HG02938 (cell line): ENCODE data around the gene UBXN7.
"Not testable (repeated sequence)": the region's sequence is repeated elsewhere in the genome, so short reads cannot be mapped to it uniquely, and the experiment has no call there.

Source experiments
- ATAC-seq: cut with Tn5 transposase; IDR thresholded peaks from one replicate; pipeline ENCODE4 v1.9.1; 2021; ENCODE audit warnings: mild to moderate bottlenecking, moderate library complexity; ENCODE audit not compliant: unreplicated experiment

UBXN7 gene, protein sequence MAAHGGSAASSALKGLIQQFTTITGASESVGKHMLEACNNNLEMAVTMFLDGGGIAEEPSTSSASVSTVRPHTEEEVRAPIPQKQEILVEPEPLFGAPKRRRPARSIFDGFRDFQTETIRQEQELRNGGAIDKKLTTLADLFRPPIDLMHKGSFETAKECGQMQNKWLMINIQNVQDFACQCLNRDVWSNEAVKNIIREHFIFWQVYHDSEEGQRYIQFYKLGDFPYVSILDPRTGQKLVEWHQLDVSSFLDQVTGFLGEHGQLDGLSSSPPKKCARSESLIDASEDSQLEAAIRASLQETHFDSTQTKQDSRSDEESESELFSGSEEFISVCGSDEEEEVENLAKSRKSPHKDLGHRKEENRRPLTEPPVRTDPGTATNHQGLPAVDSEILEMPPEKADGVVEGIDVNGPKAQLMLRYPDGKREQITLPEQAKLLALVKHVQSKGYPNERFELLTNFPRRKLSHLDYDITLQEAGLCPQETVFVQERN

DNA sequence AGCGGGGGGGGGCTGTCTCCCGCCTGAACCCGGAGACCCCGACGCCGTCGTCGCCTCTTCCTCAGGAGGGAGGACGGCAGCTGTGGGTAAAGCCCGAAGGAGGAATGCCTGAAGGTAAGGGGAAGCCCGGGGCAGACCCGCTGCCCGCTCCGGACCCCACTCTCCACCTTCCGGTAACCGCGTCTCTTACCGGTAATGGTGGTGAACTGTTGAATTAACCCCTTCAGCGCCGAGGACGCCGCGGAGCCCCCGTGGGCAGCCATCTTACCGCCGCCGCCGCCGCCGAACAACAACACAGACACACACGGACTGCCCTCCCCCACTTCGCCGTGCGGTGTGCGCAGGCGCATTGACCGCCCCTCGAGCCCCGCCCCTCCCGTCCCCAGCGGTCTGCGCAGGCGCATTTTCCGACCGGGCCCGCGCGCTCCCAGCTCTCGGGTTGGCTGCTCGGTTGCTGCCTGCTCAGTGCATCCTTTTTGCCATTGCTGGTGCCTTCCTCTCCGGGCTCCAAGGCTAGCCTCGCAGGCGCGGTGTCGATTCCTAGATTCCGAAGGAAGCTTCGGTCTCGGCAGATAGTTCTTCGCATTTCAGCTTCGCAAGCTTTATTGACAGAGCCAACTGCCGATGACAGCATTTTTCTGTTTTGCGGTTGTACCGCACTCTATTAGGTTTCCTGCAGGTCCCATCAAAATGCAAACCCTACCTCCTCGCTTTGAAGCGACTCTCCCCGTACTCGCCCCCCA, at the start of gene UBXN7:
Gene UBXN7 (minus strand): TSS at position 291 of the 743 bp plus-strand sequence. CDS start 28 bp downstream, at position 263.
- ATAC-seq, result peak; percentile 80

DNA sequence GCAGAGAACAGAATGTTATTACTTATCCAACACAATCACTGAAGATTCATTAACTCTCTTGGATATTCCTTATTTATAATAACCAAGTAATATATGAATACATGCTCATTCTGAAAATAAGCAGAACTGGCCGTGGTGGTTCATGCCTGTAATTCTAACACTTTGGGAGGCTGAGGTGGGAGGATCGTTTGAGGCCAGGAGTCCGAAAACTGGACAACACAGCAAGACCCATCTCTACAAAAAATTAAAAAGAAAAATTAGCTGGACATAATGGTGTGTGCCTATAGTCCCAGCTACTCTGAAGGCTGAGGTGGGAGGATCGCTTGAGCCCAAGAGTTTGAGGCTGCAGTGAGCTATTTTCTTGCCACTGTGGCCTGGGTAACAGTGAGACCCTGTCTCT, 45.5 kb upstream of the UBXN7 start:
- ATAC-seq, result no peak

- no peak for ATAC-seq
Observed at GRCh38 chr3:196472286-196472685, 40.1 kb upstream of the UBXN7 start.

DNA sequence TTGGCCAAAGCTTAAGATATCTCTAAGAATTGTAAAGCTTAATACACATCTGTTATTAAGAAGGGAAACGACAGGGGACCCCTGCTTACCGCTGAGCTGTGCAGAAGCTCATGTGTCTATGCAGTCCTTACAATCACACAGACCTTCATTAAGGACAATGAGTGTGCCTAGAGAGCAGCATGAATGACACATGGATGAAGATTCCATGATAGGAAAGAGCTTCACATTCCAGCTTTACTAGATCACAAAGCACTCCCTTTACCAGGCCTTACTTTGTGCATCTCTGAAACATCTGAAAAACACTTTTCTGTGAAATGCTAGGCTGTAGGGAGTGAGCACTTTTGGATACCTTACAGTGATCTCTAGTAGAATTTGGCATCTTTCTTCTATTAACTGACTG, 39.3 kb upstream of the UBXN7 start:
- ATAC-seq, result no peak

- not testable (repeated sequence) for ATAC-seq
Observed at GRCh38 chr3:196470182-196470581, 38.0 kb upstream of the UBXN7 start.

GRCh38 chr3:196463804-196464203, 31.6 kb upstream of the UBXN7 start:
- no peak for ATAC-seq

DNA sequence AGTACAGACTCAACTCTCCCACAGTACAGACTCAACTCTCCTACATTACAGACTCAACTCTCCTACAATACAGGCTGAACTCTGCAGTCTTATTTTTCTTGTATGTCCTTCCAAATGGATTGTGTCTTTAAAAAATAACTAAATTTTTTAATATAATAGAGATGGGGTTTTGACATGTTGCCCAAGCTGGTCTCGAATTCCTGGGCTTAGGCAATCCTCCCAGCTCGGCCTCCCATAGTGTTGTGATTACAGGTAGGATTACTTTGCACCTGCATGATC, 31.2 kb upstream of the UBXN7 start:
- no peak for ATAC-seq

GRCh38 chr3:196462680-196463477, 30.7 kb upstream of the UBXN7 start:
- not testable (repeated sequence) for ATAC-seq

- ATAC-seq, result no peak
Observed at GRCh38 chr3:196458063-196458462, 25.8 kb upstream of the UBXN7 start.

- ATAC-seq, result not testable (repeated sequence)
Observed at GRCh38 chr3:196457470-196457869, 25.2 kb upstream of the UBXN7 start.

GRCh38 chr3:196454935-196455334, 22.7 kb upstream of the UBXN7 start:
- no peak for ATAC-seq

GRCh38 chr3:196445391-196445790, 13.2 kb upstream of the UBXN7 start:
- ATAC-seq, result not testable (repeated sequence)

DNA sequence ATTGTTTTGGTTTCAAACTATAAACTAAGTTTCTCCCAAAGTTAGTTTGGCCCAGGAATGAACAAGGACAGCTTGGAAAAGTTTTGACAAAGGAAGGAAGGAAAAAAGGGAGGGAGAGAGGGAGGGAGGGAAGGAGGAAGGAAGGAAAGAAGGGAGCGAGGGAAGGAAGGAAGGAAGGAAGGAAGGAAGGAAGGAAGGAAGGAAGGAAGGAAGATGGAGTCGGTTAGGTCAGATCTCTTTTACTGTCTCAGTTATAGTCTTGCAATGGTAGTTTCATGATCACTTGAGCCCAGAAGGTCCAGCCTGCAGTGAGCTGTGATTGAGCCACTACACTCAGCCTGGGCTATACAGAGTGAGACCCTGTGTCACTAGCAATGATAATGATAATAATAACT, 12.3 kb upstream of the UBXN7 start:
- ATAC-seq, result no peak

- no peak for ATAC-seq
Observed at GRCh38 chr3:196440696-196441095, 8.5 kb upstream of the UBXN7 start.

GRCh38 chr3:196440041-196440537, 7.9 kb upstream of the UBXN7 start:
- peak; percentile 47 for ATAC-seq

GRCh38 chr3:196431181-196432136, 768 bp downstream of the UBXN7 start:
- peak; percentile 16 for ATAC-seq

DNA sequence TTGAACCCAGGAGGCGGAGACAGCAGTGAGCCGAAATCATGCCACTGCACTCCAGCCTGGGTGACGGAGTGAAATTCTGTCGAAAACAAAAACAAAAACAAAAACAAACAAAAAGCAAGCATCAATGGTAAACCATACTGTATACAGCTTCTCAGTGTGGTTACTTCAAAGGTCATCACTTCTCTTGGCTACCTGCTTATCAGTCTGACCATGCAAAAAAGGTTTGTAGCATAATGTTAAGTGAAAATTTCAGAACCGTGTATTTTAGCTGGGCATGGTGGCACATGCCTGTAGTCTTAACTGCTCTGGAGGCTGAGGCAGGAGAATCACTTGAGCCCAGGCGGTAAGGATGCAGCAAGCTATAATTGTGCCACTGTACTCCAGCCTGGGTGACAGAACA, 4.2 kb downstream of the UBXN7 start:
- no peak for ATAC-seq

DNA sequence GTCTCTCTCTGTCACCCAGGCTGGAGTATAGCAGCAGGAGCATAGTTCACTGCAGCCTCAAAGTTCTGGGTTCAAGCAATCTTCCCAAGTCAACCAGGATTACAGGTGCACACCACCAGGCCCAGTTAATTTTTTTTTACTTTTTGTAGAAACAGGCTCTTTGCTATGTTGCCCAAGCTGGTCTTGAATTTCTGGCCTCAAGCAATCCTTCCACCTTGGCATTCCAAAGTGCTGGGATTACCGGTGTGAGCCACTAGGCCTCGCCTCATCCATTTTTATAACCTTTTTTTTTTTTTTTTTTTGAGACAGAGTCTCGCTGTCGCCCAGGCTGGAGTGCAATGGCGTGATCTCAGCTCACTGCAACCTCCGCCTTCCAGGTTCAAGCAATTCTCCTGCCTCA, 7.8 kb downstream of the UBXN7 start:
- ATAC-seq, result not testable (repeated sequence)

GRCh38 chr3:196423044-196423781, 9.0 kb downstream of the UBXN7 start:
- ATAC-seq, result no peak
